ENCODE results near the gene GPR162. TPM values are rescaled to one million over a fixed set of nuclear protein-coding genes. Genes with fewer than 3 reads are reported as not detected.

GPR162 gene
- total and polyA plus RNA-seq, 10 of the 15 experiments (the other 5 are each of a cell fraction or from before 2014, with no cell fraction given), result not detected

DNA sequence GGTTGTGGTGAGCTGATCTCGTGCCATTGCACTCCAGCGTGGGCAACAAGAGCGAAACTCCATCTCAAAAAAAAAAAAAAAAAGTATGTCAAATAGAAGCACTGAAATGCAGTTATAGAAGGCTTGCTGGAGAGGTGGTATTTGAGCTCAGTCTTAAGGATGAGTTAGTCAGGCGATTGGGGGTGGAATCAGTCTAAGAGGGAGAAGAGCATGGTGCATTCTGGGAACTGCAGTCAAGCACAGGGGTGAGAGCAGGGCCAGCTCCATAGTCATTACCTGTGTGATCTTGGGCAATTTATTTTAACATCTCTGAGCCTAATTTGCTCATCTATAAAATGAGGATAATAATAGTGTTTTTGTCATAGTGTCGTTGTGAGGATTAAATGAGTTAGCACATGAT, 13.3 kb downstream of the GPR162 start:
- no peaks in the 10 kb centered on the region for H4K20me1 ChIP-seq (ENCODE audit: control insufficient read depth, insufficient read depth)
- SMC1A ChIA-PET (ENCODE audit: uncharacterized antibody, unreplicated experiment), result interaction anchor here (0.7 to 5.8 kb wide), 8 partner anchors 9 to 137 kb away, joined by 3 to 35 read pairs (median 4); partner anchors contain the start of genes CDCA3 and MLF2
- H3K9me3 ChIP-seq (replicated peaks; ENCODE audit: control insufficient read depth, insufficient read depth, low read length), result no peaks in the 10 kb centered on the region
- intact Hi-C loops (cut with micrococcal nuclease; ENCODE audit: unreplicated experiment) (no loop called here), in situ Hi-C loops (cut with MboI) (no loop called here)
- no peak overlapping the region for H3K4me2 ChIP-seq (ENCODE audit: control insufficient read depth, insufficient read depth)
- ATAC-seq (no peak), DNase-seq (ENCODE audit: low read depth, low spot score) (no peak), FAIRE-seq (no peak)
- no peaks in the 10 kb centered on the region for H3K79me2 ChIP-seq (ENCODE audit: control insufficient read depth, insufficient read depth, low read length)
- H3K9ac ChIP-seq (ENCODE audit: control insufficient read depth, insufficient read depth, low read length), result no peak overlapping the region
- H3K27ac ChIP-seq (ENCODE audit: control insufficient read depth, insufficient read depth), result no peak overlapping the region
- CTCF ChIA-PET, result interaction anchor here (0.8 to 6.8 kb wide), 22 partner anchors 9 to 200 kb away, joined by 3 to 72 read pairs (median 5); partner anchors contain the start of genes CDCA3, COPS7A, MLF2 and PTMS
- no TSS peak for BruUV-seq (replicated peaks)
- peaks cover 1 to 8% of the 10 kb centered on the region in 2 experiments for H3K27me3 ChIP-seq (replicated peaks in 1 of 2; ENCODE audit: control insufficient read depth in 2 of 2, insufficient read depth in 2 of 2, low read length in 1 of 2)
- H3K4me3 ChIP-seq, result no peak overlapping the region
- H3K4me1 ChIP-seq (ENCODE audit: control insufficient read depth, insufficient read depth, low read length), result peaks cover 4% of the 10 kb centered on the region
- 48% methylated on average over 5 of the region's 5 CpGs for WGBS (ENCODE audit: insufficient coverage, insufficient replicate concordance, low lambda C conversion rate, missing lambda C conversion rate)
- no peaks in the 10 kb centered on the region for H3K36me3 ChIP-seq (ENCODE audit: control insufficient read depth in 2 of 2, insufficient read depth in 2 of 2, low read length in 1 of 2)
- H2AFZ ChIP-seq (ENCODE audit: control insufficient read depth, low read depth, low read length), result no peak overlapping the region
- RAD21 ChIA-PET (ENCODE audit: unreplicated experiment), result interaction anchor here (1.2 to 2.1 kb wide), 5 partner anchors 17 to 102 kb away, joined by 3 to 11 read pairs (median 4); partner anchors contain the start of genes MLF2 and USP5
- TF ChIP-seq, protein P1, sequence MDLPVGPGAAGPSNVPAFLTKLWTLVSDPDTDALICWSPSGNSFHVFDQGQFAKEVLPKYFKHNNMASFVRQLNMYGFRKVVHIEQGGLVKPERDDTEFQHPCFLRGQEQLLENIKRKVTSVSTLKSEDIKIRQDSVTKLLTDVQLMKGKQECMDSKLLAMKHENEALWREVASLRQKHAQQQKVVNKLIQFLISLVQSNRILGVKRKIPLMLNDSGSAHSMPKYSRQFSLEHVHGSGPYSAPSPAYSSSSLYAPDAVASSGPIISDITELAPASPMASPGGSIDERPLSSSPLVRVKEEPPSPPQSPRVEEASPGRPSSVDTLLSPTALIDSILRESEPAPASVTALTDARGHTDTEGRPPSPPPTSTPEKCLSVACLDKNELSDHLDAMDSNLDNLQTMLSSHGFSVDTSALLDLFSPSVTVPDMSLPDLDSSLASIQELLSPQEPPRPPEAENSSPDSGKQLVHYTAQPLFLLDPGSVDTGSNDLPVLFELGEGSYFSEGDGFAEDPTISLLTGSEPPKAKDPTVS (IDR thresholded peaks at IDR 0.05; ENCODE audit: low read depth, low read length), result no peak
- TF ChIP-seq MTA3 (IDR thresholded peaks at IDR 0.05; ENCODE audit: borderline replicate concordance, low read length) (no peak), GATAD2B (conservative IDR thresholded peaks at IDR 0.05; ENCODE audit: low read depth) (no peak), TCF12 (IDR thresholded peaks at IDR 0.05; ENCODE audit: low read depth, low read length) (no peak), ZNF622 (IDR thresholded peaks at IDR 0.05) (no peak), ATF7 (IDR thresholded peaks at IDR 0.05; ENCODE audit: low read depth) (no peak), NR2F1 (conservative IDR thresholded peaks at IDR 0.05) (no peak)
- TF ChIP-seq, protein P2, sequence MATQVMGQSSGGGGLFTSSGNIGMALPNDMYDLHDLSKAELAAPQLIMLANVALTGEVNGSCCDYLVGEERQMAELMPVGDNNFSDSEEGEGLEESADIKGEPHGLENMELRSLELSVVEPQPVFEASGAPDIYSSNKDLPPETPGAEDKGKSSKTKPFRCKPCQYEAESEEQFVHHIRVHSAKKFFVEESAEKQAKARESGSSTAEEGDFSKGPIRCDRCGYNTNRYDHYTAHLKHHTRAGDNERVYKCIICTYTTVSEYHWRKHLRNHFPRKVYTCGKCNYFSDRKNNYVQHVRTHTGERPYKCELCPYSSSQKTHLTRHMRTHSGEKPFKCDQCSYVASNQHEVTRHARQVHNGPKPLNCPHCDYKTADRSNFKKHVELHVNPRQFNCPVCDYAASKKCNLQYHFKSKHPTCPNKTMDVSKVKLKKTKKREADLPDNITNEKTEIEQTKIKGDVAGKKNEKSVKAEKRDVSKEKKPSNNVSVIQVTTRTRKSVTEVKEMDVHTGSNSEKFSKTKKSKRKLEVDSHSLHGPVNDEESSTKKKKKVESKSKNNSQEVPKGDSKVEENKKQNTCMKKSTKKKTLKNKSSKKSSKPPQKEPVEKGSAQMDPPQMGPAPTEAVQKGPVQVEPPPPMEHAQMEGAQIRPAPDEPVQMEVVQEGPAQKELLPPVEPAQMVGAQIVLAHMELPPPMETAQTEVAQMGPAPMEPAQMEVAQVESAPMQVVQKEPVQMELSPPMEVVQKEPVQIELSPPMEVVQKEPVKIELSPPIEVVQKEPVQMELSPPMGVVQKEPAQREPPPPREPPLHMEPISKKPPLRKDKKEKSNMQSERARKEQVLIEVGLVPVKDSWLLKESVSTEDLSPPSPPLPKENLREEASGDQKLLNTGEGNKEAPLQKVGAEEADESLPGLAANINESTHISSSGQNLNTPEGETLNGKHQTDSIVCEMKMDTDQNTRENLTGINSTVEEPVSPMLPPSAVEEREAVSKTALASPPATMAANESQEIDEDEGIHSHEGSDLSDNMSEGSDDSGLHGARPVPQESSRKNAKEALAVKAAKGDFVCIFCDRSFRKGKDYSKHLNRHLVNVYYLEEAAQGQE (IDR thresholded peaks at IDR 0.05; ENCODE audit: low read depth, low read length), result no peak
- TF ChIP-seq, protein P3, sequence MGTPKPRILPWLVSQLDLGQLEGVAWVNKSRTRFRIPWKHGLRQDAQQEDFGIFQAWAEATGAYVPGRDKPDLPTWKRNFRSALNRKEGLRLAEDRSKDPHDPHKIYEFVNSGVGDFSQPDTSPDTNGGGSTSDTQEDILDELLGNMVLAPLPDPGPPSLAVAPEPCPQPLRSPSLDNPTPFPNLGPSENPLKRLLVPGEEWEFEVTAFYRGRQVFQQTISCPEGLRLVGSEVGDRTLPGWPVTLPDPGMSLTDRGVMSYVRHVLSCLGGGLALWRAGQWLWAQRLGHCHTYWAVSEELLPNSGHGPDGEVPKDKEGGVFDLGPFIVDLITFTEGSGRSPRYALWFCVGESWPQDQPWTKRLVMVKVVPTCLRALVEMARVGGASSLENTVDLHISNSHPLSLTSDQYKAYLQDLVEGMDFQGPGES (IDR thresholded peaks at IDR 0.05), result no peak
- POLR2A ChIA-PET, result interaction anchor here (0.7 to 1.0 kb wide), 4 partner anchors 10 to 81 kb away, joined by 3 to 5 read pairs (median 3); partner anchors contain the start of genes CDCA3 and MLF2

Measured in GM12878 (cell line).